T-helper 2 cell (primary cell): ENCODE data around the gene MAML2.

Experiments
- DNase-seq, 5 experiments: peaks; one replicate each; pipeline versions ENCODE4 v3.0.0 to v3.0.0-alpha.2; 2012 to 2022
- total RNA-seq, 2 donors: gene quantifications; one replicate each; lab custom pipeline; 2026; lab: John Stamatoyannopoulos, UW

MAML2 gene
- total RNA-seq, result 83.1 to 89.5 reads per million in 2 donors

- DNase-seq, result peak; percentile 71 to 95 (median 82)
These were observed at the start of gene MAML2 for GRCh38 chr11:96342961-96343711. TSS of gene MAML2 (minus strand) at chr11:96343195. CDS start at chr11:96341895, 1,300 bp downstream.

GRCh38 chr11:96391698-96392307 lies 48.8 kb upstream of the MAML2 start:
- DNase-seq, result no peak

GRCh38 chr11:96390488-96390792 lies 47.4 kb upstream of the MAML2 start:
- DNase-seq, result no peak

GRCh38 chr11:96389720-96390487 lies 46.9 kb upstream of the MAML2 start, which contains the start of the genes CCDC82 and JRKL:
TSS of gene CCDC82 (minus strand) at chr11:96389912. CDS start at chr11:96384747, 5,165 bp downstream.
TSS of gene JRKL (plus strand) at chr11:96390013. CDS start at chr11:96390650, 637 bp downstream.
- peak; percentile 94 to 98 (median 96) for DNase-seq

- DNase-seq, result peak in 1 of 5 experiments; percentile 10
These were observed 46.1 kb upstream of the MAML2 start for GRCh38 chr11:96388891-96389719.

GRCh38 chr11:96385187-96385586 lies 42.2 kb upstream of the MAML2 start:
- no peak for DNase-seq

- no peak for DNase-seq
These were observed 41.2 kb upstream of the MAML2 start for GRCh38 chr11:96384156-96384555.

GRCh38 chr11:96376796-96377195 lies 33.8 kb upstream of the MAML2 start:
- DNase-seq, result no peak

- DNase-seq, result no peak
These were observed 30.8 kb upstream of the MAML2 start for GRCh38 chr11:96373826-96374225.

GRCh38 chr11:96367342-96367741 lies 24.3 kb upstream of the MAML2 start:
- no peak for DNase-seq

GRCh38 chr11:96366024-96366423 lies 23.0 kb upstream of the MAML2 start:
- no peak for DNase-seq

GRCh38 chr11:96365493-96365892 lies 22.5 kb upstream of the MAML2 start:
- no peak for DNase-seq

GRCh38 chr11:96361778-96362177 lies 18.8 kb upstream of the MAML2 start:
- DNase-seq, result no peak

GRCh38 chr11:96358321-96358720 lies 15.3 kb upstream of the MAML2 start:
- peak in 1 of 5 experiments; percentile 37 for DNase-seq

- DNase-seq, result peak in 2 of 5 experiments; percentile 9 to 65
These were observed 14.8 kb upstream of the MAML2 start for GRCh38 chr11:96357794-96358193.

- no peak for DNase-seq
These were observed 13.9 kb upstream of the MAML2 start for GRCh38 chr11:96356848-96357247.

GRCh38 chr11:96342014-96342960 lies 708 bp downstream of the MAML2 start:
- DNase-seq, result peak in 1 of 5 experiments; percentile 34

- DNase-seq, result peak; percentile 44 to 83 (median 65)
These were observed 1.6 kb downstream of the MAML2 start for GRCh38 chr11:96341211-96342013.

GRCh38 chr11:96340555-96340885 lies 2.5 kb downstream of the MAML2 start:
- peak in 1 of 5 experiments; percentile 9 for DNase-seq
